ENCODE data around the gene LRIT3.

DNA sequence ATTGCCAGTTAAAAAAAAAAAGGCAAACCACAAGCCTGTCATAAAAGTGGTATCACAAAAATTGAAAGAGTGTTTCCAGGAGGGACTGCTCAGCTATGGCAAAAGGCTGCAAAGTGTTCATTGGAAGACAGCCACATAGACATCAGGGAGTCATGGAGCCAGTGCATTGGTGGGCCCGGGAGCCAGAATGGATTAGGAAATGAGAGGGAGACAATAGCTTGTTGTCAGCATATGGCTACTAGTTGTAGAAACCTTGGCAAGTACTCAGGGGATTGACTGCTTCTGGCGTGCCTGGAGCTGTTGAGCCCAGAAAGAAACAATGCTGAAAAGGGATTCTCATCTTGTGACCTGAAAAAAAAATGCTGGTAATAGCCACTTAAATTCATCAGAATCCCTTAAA lies 27.3 kb upstream of the LRIT3 start:
- TF ChIP-seq, protein P1, sequence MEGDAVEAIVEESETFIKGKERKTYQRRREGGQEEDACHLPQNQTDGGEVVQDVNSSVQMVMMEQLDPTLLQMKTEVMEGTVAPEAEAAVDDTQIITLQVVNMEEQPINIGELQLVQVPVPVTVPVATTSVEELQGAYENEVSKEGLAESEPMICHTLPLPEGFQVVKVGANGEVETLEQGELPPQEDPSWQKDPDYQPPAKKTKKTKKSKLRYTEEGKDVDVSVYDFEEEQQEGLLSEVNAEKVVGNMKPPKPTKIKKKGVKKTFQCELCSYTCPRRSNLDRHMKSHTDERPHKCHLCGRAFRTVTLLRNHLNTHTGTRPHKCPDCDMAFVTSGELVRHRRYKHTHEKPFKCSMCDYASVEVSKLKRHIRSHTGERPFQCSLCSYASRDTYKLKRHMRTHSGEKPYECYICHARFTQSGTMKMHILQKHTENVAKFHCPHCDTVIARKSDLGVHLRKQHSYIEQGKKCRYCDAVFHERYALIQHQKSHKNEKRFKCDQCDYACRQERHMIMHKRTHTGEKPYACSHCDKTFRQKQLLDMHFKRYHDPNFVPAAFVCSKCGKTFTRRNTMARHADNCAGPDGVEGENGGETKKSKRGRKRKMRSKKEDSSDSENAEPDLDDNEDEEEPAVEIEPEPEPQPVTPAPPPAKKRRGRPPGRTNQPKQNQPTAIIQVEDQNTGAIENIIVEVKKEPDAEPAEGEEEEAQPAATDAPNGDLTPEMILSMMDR (IDR thresholded peaks at IDR 0.05), result no peak
- no peak for TF ChIP-seq POLR2A (IDR thresholded peaks at IDR 0.05)
